LNCAP (cell line): ENCODE results near the gene SLC35G3.

Source experiments
- TF ChIP-seq, protein P1 (sequence below): fragments of 450-650 bp; IDR thresholded peaks from 2 replicates; pipeline ENCODE4 v1.5.1; 2017; ENCODE audit warnings: mild to moderate bottlenecking

Gene SLC35G3

DNA sequence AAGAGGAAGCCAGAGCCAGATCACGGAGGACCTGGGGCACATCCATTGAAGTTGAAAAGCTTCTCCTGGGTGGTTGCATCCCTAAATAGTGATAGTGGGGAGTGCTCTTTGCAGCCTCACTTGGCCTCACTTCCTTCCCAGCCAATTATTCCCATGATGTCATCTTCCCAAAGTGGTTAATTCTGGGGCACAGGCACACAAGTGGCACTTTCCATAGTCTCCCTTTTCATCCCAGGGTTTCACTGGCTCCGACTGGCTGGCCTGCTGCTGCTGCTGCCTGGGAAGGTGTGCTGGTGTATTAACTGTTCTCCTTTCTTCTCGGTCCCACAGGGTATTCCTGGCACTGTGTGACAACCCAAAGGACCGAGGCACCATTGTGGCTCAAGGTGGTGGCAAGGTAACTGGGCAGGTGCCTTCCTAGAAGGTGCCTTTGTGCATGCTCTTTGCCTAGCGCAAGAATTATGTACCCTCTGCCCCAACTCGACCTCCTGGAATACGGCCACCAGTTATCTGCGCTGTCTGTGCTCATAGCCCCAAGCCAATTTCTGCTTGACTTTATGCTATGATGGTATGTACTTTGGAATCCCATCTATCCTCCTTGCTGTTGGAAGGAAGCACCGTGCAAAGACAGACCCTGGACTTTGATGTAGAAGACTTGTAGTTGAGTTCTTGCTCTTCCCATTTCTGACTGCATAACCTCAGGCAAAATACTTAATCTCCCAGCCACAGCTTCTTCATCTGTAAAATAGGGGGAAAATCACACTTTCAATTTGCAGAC is 18.4 kb downstream of the SLC35G3 start:
- TF ChIP-seq, protein P1, sequence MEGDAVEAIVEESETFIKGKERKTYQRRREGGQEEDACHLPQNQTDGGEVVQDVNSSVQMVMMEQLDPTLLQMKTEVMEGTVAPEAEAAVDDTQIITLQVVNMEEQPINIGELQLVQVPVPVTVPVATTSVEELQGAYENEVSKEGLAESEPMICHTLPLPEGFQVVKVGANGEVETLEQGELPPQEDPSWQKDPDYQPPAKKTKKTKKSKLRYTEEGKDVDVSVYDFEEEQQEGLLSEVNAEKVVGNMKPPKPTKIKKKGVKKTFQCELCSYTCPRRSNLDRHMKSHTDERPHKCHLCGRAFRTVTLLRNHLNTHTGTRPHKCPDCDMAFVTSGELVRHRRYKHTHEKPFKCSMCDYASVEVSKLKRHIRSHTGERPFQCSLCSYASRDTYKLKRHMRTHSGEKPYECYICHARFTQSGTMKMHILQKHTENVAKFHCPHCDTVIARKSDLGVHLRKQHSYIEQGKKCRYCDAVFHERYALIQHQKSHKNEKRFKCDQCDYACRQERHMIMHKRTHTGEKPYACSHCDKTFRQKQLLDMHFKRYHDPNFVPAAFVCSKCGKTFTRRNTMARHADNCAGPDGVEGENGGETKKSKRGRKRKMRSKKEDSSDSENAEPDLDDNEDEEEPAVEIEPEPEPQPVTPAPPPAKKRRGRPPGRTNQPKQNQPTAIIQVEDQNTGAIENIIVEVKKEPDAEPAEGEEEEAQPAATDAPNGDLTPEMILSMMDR, result no peak

DNA sequence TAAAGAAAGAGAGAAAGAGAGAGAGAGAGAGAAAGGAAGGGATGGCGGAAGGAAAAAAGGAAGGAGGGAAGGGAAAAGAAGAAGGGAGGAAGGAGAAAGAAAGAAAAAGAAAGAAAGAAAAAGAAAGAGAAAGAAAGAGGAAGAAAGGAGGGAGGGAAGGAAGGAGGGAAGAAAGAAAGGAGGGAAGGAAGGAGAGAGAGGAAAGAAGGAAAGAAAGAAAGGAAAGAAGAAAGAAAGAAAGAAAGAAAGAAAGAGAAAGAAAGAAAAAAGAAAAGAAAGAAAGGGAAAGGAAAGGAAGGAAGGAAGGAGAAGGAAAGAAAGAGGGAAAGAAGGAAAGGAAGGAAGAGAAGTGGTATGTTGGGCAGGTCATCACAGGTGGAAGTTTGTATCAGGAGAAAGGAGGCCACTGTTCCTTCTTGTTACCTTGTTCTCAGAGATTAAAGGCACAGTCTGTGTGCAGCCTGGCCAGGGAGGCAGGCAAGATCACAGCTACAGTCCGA is 19.3 kb downstream of the SLC35G3 start:
- TF ChIP-seq, protein P1, result no peak

DNA sequence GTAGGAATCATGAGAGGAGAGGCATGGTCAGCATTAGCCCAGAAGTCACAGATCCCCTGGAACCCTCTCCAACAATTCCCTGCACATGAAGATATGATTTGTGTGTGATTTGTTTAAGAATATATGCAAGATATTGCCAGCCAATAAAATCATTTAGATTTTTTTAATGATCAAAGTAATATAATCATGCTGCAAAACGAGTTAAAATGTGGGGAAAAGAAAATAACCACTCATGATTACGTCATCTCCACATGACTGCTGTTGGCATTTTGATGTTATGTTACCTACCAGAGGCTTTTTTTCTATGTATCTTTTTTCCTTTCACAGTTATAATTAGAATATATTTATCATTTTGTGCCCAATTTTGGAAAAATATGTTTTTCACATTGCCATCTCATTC is 22.4 kb downstream of the SLC35G3 start:
- TF ChIP-seq, protein P1, result no peak

DNA sequence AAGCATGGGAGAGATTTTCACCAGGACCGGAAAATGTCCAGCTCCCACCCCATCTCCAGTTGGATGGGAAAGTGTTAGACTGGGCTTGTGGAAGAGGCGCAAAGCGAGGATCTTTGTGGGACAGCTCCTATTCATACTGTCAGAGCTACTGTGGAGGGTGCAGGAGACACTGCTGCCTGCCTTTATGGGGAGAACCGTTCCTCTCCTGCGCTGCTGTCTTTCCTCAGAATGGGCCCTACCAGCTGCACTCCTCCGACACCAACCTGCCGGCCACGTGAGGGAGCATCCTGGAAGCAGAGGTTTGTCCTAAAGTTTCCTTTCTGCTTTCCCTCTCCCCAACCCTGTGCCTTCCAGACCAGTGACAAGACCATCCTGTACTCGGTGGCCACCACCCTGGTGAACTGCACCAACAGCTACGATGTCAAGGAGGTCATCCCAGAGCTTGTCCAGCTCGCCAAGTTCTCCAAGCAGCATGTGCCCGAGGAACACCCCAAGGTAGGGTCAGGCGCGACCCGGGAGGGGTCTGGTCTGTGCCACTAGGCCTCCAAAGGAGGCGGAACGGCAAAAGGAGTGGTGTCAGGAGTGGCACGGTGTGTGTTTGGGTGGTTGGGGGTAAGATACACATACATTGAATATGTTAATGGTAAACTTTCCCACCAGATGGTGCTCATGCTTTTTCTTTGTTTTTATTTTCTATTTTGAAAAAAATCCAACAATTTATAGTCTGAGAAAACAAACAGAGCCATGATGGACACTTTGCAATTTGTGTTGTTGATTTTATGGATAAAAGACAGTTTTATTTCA is 23.0 kb downstream of the SLC35G3 start:
- TF ChIP-seq, protein P1, result peak; percentile 30; the same call in 1 of the 2 replicates

DNA sequence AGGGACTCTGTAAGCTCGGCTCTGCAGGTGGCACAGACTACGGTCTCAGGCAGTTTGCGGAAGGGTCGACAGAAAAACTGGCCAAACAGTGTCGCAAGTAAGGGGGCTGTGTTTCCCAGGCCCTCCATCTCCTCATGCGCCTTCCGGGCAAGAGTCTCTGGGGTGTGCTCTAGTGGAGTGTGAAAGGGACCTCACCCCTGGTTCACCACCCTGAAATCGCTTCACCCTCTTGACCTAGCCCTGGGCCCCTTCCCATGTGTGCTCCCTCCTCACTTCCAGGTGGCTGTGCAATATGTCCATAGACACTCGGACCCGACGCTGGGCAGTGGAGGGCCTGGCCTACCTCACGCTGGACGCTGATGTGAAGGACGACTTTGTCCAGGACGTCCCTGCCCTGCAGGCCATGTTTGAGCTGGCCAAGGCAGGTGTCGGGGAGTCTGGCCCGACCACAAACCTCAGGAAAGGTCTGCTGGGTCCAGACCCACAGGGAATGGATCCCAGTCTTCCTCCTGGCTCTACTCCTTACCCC is 24.3 kb downstream of the SLC35G3 start:
- TF ChIP-seq, protein P1, result no peak

DNA sequence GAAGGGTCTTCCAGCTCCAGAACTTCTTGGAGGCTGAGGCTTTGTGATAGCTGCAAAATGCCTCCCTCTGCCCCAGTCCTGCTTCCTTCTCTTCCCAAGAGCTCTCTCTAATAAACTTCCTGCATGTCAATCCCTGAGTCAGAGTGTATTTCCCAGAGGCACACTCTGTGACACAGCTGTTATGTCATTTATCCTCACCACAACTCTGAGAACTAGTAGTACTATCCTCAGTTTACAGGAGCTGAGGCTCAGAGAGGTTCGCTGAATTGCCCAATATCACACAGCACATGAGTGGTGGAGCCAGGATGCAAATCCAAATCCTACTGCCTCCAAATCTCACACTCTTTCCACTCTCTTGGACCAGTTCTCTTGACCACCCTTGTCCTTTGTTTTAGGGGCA is 26.5 kb downstream of the SLC35G3 start:
- TF ChIP-seq, protein P1, result no peak

DNA sequence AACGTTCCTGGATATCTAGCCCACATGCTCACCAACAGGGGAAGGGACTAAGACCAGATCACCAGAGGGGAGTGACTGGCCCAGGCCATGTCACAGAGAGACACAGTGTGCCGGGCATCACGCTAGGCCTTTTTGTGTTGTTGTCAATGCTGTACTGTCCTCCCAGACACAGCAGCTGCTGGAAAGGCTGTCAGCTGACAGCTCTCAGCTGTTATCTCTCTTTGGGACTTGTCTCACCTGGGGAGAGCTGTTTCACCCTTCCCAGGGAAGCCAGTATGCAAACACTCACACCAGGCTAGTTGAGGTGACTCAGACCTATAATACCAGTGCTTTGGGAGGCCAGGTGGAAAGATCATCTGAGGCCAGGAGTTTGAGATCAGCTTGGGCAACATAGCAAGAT is 27.1 kb downstream of the SLC35G3 start:
- TF ChIP-seq, protein P1, result no peak
